ENCODE data around the gene CHMP1B.
A peak's percentile ranks its signal among the peaks of the same experiment; 100 is the strongest.

The CHMP1B gene

DNA sequence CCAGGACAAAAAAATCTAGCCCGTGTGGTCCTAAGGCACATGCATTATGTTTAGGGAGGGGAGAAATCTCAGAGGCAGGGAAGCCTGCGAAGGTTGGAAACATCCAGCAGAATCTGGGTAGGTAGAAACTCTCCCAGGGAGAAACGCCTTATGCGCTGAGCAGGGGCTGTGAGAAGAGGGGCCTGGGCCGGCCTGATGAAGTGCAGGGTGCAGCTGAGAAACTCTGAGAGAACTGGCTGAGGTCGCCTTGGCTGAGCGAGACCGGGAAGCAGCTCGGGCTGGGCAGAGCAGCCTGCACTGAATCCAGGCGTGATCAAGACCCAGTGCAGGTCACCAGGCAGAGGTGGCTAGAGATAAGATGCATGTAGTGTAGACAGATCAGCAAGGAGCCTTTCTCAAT is 15.1 kb downstream of the CHMP1B start:
- no peak overlapping the region for H3K27ac ChIP-seq
- TF ChIP-seq ZFX (IDR thresholded peaks at IDR 0.05; ENCODE audit: borderline replicate concordance), result no peak
- TF ChIP-seq, protein P1, sequence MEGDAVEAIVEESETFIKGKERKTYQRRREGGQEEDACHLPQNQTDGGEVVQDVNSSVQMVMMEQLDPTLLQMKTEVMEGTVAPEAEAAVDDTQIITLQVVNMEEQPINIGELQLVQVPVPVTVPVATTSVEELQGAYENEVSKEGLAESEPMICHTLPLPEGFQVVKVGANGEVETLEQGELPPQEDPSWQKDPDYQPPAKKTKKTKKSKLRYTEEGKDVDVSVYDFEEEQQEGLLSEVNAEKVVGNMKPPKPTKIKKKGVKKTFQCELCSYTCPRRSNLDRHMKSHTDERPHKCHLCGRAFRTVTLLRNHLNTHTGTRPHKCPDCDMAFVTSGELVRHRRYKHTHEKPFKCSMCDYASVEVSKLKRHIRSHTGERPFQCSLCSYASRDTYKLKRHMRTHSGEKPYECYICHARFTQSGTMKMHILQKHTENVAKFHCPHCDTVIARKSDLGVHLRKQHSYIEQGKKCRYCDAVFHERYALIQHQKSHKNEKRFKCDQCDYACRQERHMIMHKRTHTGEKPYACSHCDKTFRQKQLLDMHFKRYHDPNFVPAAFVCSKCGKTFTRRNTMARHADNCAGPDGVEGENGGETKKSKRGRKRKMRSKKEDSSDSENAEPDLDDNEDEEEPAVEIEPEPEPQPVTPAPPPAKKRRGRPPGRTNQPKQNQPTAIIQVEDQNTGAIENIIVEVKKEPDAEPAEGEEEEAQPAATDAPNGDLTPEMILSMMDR (IDR thresholded peaks at IDR 0.05), result no peak

DNA sequence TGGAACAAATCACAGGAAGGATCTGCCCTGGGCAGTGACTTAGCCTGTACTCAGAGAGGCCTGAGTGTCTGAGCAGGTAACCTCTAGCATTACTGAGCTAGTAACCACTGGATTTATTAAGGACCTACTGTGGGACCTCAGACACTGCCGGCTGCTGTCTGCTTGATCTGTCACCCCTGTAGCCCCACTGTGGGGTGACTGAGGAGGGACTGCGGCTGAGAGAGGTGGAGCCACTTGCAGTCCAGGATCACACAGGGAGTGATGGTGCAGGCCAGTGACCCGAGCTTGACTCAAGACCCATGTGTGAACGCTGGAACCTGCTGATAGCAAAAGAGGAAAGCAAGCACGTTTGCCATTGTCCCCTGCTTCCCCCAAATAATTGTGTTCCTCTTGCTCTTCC is 15.6 kb downstream of the CHMP1B start:
- H3K27ac ChIP-seq, result no peak overlapping the region
- TF ChIP-seq, protein P1 (IDR thresholded peaks at IDR 0.05), result no peak
- TF ChIP-seq ZFX (IDR thresholded peaks at IDR 0.05; ENCODE audit: borderline replicate concordance), result no peak

DNA sequence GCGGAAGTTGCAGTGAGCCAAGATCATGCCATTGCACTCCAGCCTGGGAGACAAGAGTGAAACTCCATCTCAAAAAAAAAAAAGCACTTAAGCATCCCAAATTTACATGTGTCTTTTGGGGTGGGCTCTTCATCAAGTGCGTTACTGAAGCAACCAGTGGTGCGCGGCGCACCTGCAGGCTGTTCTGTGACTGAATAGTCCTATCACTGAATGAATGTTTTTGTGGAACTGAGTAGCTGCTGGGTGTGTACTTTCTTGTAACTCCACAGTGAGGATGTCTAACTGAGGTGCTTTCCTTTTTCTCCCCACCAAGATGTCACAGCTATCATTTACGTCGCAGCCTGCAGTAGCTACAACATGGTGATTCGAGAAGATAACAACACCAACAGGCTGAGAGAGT is 17.0 kb downstream of the CHMP1B start:
- TF ChIP-seq, protein P1 (IDR thresholded peaks at IDR 0.05), result no peak
- no peak for TF ChIP-seq ZFX (IDR thresholded peaks at IDR 0.05; ENCODE audit: borderline replicate concordance)
- H3K27ac ChIP-seq, result no peak overlapping the region

DNA sequence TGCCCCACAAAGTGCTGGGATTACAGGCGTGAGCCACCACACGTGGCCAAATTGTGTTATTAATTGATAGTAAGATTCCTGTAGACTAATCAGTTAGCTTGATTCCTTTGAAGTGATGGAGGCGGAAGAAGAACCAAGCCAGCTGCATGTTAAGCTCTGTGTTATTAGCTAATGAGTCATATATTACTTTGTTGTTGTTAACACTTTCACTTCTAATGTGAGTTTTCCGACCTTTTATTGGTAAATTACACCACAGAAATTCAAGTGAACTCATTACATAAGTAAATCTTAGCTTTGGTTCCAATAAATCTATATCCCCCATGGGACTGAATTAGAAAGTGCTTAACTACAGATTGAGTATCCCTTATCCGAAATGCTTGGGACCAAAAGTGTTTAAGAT is 20.3 kb downstream of the CHMP1B start:
- TF ChIP-seq, protein P1 (IDR thresholded peaks at IDR 0.05), result no peak
- TF ChIP-seq ZFX (IDR thresholded peaks at IDR 0.05; ENCODE audit: borderline replicate concordance), result no peak
- H3K27ac ChIP-seq, result no peak overlapping the region

GRCh38 chr18:11872479-11873136 is 21.4 kb downstream of the CHMP1B start:
- H3K27ac ChIP-seq, result no peak overlapping the region
- TF ChIP-seq, protein P1 (IDR thresholded peaks at IDR 0.05), result peak; percentile 52
- TF ChIP-seq ZFX (IDR thresholded peaks at IDR 0.05; ENCODE audit: borderline replicate concordance), result no peak

DNA sequence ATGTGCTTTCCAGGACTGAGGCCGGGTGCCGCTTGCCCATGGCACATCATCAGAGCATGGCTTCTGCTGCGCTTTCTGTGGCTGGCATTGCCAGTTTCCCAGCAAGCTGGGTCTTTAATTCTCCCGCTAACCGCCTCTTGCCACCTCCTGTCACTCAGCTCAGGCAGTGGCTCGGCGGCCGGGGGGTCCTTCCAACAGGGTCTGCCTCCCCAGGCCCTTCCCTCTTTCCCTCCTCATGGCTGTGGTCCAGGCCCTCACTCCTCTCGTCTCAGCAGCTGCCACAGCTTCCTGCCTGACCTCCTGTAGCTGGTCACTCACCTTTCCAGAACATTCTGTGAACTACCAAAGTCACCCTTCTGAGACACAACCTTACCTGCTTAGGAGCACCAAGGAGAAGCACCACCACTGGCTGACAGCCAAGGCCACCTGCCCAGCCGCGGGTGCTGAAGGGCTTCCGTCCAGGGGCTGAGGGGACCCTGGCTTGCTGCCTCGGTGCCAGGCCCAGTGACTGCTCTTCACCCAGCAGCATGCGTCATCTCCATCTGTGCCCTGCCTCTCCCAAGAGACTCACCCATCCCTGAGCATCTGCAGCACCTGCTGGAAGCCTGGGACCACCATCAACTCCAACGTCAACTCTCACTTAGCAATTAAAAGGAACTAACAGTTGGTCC is 22.6 kb downstream of the CHMP1B start:
- TF ChIP-seq, protein P1 (IDR thresholded peaks at IDR 0.05), result no peak
- no peak for TF ChIP-seq ZFX (IDR thresholded peaks at IDR 0.05; ENCODE audit: borderline replicate concordance)
- H3K27ac ChIP-seq, result no peak overlapping the region

GRCh38 chr18:11874676-11875075 is 23.5 kb downstream of the CHMP1B start:
- H3K27ac ChIP-seq, result no peak overlapping the region
- no peak for TF ChIP-seq ZFX (IDR thresholded peaks at IDR 0.05; ENCODE audit: borderline replicate concordance)
- TF ChIP-seq, protein P1 (IDR thresholded peaks at IDR 0.05), result no peak
